HL-60 (cell line): ENCODE results near the gene ANKRD44.

Experiments
- DNase-seq, 2 experiments: peaks; one replicate each; pipeline ENCODE4 v3.0.0-alpha.2; 2010 to 2020; ENCODE audit warnings: low read depth in 1 of 2, low spot score in 1 of 2
- H3K27ac ChIP-seq: fragments of 250-450 bp; sonication (Bioruptor Pico); replicated peaks from 2 replicates; pipeline ENCODE4 v1.5.1; 2020; ENCODE audit warnings: mild to moderate bottlenecking, moderate library complexity
- H3K27me3 ChIP-seq: fragments of 250-450 bp; sonication (Bioruptor Pico); 2 replicates; pipeline ENCODE4 v1.5.1; 2021; ENCODE audit warnings: mild to moderate bottlenecking, moderate library complexity; ENCODE audit not compliant: insufficient read depth, poor library complexity, severe bottlenecking
- H3K4me3 ChIP-seq: replicated peaks from 2 replicates; pipeline ENCODE4 v1.5.1; 2011; ENCODE audit warnings: mild to moderate bottlenecking, control low read depth, low read length; ENCODE audit not compliant: insufficient read depth
- CTCF ChIP-seq: IDR thresholded peaks from one replicate; pipeline ENCODE4 v1.5.1; 2011; ENCODE audit warnings: low read length, control low read depth, inconsistent platforms; ENCODE audit not compliant: insufficient read depth
- GABPA ChIP-seq: IDR thresholded peaks from 2 replicates; pipeline ENCODE4 v1.6.1; 2012; ENCODE audit warnings: low read depth
- POLR2AphosphoS5 ChIP-seq: IDR thresholded peaks from 2 replicates; pipeline ENCODE4 v1.6.1; 2012; ENCODE audit warnings: low read depth
- REST ChIP-seq: IDR thresholded peaks from 2 replicates; pipeline ENCODE4 v1.6.1; 2012; ENCODE audit warnings: low read depth; ENCODE audit not compliant: insufficient replicate concordance
- SPI1 ChIP-seq: IDR thresholded peaks from 2 replicates; pipeline ENCODE4 v1.6.1; 2012; ENCODE audit warnings: low read depth, mild to moderate bottlenecking, borderline replicate concordance

ANKRD44 gene

GRCh38 chr2:197035002-197035401, 275.6 kb downstream of the ANKRD44 start:
- Histone ChIP-seq H3K27me3 (no peaks in the 10 kb centered on the region), H3K27ac (no peak overlapping the region), H3K4me3 (no peak overlapping the region)
- TF ChIP-seq REST (no peak), GABPA (no peak), POLR2AphosphoS5 (no peak), CTCF (no peak), SPI1 (no peak)
- DNase-seq: no peak

GRCh38 chr2:197034292-197034691, 276.3 kb downstream of the ANKRD44 start:
- no peak overlapping the region for H3K4me3 ChIP-seq
- no peak overlapping the region for H3K27ac ChIP-seq
- TF ChIP-seq REST: no peak
- no peak for TF ChIP-seq SPI1
- no peak for TF ChIP-seq POLR2AphosphoS5
- no peak for TF ChIP-seq GABPA
- TF ChIP-seq CTCF: no peak
- no peak for DNase-seq
- H3K27me3 ChIP-seq: no peaks in the 10 kb centered on the region

GRCh38 chr2:197033222-197033621, 277.4 kb downstream of the ANKRD44 start:
- H3K4me3 ChIP-seq: no peak overlapping the region
- DNase-seq: no peak
- no peak for TF ChIP-seq POLR2AphosphoS5
- TF ChIP-seq GABPA: no peak
- TF ChIP-seq SPI1: no peak
- TF ChIP-seq REST: no peak
- no peak for TF ChIP-seq CTCF
- H3K27me3 ChIP-seq: no peaks in the 10 kb centered on the region
- no peak overlapping the region for H3K27ac ChIP-seq
